ENCODE data around the gene IFNA5. TPM values are rescaled to one million over a fixed set of nuclear protein-coding genes. Genes with fewer than 3 reads are reported as not detected.

Gene IFNA5
- total and polyA plus RNA-seq, 2 of the 13 experiments (the other 11 are each of a cell fraction or from before 2014, with no cell fraction given), result not detected

- TF ChIP-seq ZNF407 (CRISPR knock-in tag; IDR thresholded peaks at IDR 0.05; ENCODE audit: not compliant biosample characterization), result peak; percentile 90
- no peak for TF ChIP-seq ZNF101 (CRISPR knock-in tag; IDR thresholded peaks at IDR 0.05; ENCODE audit: borderline replicate concordance, low read depth)
- TF ChIP-seq KLF12 (CRISPR knock-in tag; IDR thresholded peaks at IDR 0.05; ENCODE audit: borderline replicate concordance), result 0 out of 2 replicates have a peak, but pooled peaks have one; percentile 64
- TF ChIP-seq, protein P1, sequence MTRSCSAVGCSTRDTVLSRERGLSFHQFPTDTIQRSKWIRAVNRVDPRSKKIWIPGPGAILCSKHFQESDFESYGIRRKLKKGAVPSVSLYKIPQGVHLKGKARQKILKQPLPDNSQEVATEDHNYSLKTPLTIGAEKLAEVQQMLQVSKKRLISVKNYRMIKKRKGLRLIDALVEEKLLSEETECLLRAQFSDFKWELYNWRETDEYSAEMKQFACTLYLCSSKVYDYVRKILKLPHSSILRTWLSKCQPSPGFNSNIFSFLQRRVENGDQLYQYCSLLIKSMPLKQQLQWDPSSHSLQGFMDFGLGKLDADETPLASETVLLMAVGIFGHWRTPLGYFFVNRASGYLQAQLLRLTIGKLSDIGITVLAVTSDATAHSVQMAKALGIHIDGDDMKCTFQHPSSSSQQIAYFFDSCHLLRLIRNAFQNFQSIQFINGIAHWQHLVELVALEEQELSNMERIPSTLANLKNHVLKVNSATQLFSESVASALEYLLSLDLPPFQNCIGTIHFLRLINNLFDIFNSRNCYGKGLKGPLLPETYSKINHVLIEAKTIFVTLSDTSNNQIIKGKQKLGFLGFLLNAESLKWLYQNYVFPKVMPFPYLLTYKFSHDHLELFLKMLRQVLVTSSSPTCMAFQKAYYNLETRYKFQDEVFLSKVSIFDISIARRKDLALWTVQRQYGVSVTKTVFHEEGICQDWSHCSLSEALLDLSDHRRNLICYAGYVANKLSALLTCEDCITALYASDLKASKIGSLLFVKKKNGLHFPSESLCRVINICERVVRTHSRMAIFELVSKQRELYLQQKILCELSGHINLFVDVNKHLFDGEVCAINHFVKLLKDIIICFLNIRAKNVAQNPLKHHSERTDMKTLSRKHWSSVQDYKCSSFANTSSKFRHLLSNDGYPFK (CRISPR knock-in tag; IDR thresholded peaks at IDR 0.05; ENCODE audit: borderline replicate concordance), result peak; percentile 57; the same call in 1 of the 2 replicates
- TF ChIP-seq HOXA5 (CRISPR knock-in tag; IDR thresholded peaks at IDR 0.05), result peak; percentile 63; the same call in 1 of the 2 replicates
- peak; percentile 97 for TF ChIP-seq KMT2A (CRISPR knock-in tag; IDR thresholded peaks at IDR 0.05)
- TF ChIP-seq, protein P2, sequence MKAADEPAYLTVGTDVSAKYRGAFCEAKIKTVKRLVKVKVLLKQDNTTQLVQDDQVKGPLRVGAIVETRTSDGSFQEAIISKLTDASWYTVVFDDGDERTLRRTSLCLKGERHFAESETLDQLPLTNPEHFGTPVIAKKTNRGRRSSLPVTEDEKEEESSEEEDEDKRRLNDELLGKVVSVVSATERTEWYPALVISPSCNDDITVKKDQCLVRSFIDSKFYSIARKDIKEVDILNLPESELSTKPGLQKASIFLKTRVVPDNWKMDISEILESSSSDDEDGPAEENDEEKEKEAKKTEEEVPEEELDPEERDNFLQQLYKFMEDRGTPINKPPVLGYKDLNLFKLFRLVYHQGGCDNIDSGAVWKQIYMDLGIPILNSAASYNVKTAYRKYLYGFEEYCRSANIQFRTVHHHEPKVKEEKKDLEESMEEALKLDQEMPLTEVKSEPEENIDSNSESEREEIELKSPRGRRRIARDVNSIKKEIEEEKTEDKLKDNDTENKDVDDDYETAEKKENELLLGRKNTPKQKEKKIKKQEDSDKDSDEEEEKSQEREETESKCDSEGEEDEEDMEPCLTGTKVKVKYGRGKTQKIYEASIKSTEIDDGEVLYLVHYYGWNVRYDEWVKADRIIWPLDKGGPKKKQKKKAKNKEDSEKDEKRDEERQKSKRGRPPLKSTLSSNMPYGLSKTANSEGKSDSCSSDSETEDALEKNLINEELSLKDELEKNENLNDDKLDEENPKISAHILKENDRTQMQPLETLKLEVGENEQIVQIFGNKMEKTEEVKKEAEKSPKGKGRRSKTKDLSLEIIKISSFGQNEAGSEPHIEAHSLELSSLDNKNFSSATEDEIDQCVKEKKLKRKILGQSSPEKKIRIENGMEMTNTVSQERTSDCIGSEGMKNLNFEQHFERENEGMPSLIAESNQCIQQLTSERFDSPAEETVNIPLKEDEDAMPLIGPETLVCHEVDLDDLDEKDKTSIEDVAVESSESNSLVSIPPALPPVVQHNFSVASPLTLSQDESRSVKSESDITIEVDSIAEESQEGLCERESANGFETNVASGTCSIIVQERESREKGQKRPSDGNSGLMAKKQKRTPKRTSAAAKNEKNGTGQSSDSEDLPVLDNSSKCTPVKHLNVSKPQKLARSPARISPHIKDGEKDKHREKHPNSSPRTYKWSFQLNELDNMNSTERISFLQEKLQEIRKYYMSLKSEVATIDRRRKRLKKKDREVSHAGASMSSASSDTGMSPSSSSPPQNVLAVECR (CRISPR knock-in tag; IDR thresholded peaks at IDR 0.05; ENCODE audit: borderline replicate concordance), result peak; percentile 76; the same call in 1 of the 2 replicates
- TF ChIP-seq RBM22 (optimal IDR thresholded peaks at IDR 0.05; ENCODE audit: low read length), result no peak
- no peak for TF ChIP-seq IKZF1 (IDR thresholded peaks at IDR 0.05)
- peak; percentile 91 for TF ChIP-seq GABPB1 (CRISPR knock-in tag; IDR thresholded peaks at IDR 0.05)
- TF ChIP-seq ZNF12 (CRISPR knock-in tag; IDR thresholded peaks at IDR 0.05), result peak; percentile 29; the same call in 1 of the 2 replicates
- TF ChIP-seq ZNF296 (CRISPR knock-in tag; conservative IDR thresholded peaks at IDR 0.05), result no peak
Observed at GRCh38 chr9:21334701-21335632, 29.9 kb upstream of the IFNA5 start, which contains the start of gene KLHL9 (continued).

Measured in HepG2 (cell line).